HG02763 (cell line): ENCODE measurements around the gene NTSR1.

Experiments used
- ATAC-seq: cut with Tn5 transposase; IDR thresholded peaks from one replicate; pipeline ENCODE4 v1.9.1; 2021; ENCODE audit warnings: mild to moderate bottlenecking, moderate library complexity; ENCODE audit not compliant: unreplicated experiment

The NTSR1 gene

DNA sequence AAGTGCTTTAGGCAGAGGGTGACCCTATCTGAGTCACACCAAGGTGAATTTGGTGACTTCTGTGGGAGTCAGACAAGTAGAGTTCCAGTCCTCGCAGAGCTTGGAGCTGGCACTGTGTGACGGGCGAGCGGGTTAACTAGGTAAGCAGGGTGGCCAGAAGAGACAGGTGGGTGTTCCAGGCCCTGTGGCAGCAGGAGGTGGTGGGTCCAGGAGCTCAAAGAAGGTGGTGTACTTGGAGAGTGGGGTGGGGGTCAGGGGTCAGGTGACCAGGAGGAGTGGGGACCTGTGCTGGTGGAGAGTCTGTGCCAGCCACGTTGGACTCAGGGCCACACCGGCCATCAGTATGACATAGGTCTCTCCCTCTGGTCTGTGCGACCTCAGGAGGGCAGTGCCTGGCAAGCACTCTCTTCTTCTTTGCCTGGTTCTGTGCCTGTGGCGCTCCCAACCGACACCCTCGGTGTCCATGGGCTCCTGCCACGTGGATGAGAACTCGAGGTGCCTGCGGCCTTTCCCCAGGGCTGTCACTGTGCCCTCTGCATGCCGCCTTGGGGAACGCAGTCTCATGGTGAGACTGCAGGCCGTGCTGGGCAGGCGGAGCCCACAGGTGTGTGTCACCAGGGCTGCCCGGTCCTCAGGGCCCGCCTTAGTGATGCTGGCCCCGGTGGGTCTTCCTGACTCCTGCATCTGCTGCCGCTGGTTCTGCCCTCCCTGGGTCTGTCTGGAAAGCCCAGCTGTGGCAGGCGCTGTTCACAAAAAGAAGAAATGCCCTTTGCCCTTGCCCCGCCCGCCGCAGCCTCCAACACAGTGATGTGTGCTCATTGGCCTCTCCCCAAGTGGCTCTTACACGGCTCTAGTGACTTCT lies 89.3 kb downstream of the NTSR1 start:
- ATAC-seq = no peak

DNA sequence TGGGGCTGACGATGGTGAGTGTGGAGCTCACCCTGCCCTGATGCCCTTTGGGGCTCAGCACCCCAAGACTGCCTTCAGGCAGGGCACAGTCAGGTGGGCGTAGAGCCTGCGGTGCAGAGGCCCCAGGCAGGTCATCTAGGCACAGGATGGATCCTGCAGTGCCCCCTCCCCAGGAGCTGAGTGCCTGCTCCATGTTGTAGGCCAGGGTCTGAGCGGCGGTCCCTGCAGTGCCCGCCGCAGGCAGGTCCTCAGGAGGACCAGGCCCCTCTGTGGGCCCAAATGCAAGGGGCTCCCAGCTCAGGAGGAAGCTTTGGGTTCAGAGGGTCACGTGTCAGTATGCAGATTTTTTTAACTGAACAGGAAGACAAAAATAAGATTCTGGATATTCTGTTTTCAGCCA lies 90.4 kb downstream of the NTSR1 start:
- no peak for ATAC-seq

DNA sequence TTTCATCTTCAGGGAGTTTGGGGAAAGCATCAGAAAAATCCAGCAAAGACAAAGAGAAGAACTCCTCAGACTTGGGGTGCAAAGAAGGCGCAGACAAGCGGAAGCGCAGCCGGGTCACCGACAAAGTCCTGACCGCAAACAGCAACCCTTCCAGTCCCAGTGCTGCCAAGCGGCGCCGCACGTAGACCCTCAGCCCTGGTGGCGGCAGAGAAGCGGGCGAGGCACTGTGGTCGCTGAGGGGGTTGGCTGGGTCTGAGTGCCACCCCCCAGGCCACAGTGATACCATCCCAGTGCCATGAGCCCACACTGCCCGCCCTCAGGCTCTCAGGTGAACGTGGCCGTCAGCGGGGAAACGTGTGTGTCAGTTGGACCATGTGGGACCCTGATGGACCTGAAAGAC lies 90.8 kb downstream of the NTSR1 start:
- no peak for ATAC-seq

DNA sequence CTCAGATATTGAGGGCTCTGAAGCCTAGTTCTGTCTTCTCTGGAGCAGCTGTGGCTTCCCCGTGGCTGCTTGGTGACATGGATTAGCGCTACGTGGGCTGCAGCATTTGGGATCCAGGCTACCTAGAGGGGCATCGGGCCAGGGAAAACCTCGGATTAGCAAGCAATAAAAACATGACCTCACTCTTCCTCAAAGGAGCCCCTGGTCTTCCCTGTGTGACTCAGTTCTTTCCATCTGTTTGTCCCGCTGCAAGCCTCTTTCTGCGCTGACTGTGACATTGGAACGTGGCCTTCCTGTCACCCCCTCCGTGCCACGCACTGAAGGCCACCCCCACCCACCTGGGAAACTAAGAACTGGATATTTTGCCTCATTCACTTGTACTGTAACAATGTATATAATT lies 91.2 kb downstream of the NTSR1 start:
- no peak for ATAC-seq

DNA sequence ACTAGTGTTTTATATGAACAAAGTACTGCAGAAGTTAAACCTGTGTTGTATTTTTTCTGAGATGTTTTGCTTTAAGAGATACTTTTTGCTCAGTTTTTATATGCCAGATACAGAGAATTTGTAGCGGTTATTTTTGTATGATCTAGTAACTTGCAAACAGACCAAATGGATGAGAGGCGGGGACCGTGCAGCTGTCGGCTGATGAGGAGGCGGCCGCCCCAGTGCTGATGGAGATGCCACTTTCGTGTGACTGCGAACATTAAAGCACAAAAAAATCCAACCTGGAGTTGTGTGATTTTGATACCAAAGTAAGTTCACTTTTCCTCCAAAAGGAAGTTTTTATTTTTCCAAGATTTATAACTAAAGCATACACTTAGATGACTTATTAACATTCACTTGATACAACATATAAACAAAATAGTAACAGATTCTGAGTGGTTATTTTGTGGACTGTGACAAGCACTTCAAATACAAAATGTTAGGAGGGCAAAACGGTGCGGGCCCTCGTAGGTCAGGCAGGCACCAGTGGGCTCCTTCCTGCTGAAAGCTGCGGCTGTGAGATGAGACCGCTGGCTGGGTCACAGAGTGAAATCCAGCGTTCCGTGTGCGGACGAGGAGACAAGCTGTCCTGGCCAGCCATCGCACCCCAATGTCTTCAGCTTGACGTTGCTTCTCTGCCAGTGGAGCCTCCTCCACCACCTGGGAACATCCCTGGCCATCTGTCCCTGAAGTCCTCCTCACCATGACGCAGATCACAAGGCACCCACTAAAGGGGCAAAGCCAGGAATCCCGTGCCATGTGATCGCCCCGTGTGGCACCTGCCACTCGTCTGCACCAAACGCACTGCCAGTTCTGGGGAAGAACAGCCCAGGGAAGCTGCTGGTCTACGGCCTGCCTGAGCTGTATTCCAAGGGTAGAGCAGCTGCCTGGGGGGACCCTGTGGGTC lies 92.0 kb downstream of the NTSR1 start:
- ATAC-seq = no peak

DNA sequence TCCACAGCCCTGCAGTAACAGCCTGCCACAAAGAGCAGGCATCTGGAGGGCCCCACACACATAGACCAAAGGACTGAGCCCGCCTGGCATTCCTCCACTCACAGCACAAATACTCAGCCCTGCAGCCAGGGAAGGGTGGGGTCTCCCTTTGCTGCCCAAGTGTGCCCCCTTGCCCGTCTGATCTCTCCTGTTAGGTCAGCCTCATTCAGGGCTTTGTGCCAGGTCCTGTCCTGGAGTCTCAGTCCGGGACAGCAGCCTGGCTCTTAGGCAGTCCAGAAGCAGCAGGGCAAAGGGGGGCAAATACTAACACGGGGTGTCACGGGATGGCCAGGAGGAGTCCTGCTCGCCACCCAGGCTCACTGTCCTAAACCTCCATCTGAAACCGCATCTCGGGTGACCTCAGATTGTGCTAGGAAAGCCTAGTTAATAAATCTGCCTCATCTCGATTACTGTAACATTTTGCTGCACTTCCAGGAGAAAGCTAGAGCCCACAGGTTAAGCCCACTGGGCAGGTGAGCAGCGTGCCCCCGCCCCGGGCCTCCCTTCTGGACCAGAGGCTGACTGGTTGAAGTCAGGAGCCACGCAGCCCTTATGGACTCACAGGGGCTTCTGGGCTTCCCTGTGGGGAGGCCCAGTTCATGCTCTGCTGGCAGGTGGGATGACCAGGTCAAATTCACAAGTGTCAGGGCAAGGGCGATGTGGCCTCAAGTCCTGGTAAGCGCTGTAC lies 92.8 kb downstream of the NTSR1 start:
- no peak for ATAC-seq

DNA sequence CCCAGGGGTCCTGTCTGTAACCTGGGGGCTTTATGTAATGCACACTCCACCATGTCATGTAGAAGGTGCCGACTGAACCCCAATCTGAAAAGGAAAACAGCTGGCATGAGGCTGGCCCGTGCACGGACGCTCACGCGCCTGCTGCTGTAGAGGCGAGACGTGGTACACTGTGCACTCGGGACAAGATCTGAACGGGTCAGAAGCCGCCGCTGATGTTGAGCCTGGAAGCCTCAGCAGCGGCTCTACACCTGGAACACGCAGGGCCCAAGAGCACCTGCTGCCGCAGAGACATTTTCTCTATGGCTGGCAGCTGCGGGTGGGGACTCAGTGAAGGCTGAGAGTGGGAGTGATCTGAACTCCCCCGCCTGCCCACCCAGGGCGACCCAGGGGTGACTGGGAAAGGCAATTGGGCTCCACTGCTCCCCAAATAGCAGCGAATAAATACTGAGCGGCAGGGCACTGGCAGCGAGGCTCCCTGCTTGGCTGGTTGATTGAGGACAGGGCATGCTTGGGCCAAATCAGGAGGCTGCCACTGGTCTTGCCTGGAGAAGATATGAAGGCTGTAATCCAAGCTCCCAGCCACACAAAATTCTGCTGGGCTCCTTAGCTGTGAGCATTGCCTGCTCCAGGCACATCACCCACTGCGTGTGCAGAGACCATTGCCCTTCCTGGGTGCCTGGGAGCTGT lies 93.5 kb downstream of the NTSR1 start:
- no peak for ATAC-seq

DNA sequence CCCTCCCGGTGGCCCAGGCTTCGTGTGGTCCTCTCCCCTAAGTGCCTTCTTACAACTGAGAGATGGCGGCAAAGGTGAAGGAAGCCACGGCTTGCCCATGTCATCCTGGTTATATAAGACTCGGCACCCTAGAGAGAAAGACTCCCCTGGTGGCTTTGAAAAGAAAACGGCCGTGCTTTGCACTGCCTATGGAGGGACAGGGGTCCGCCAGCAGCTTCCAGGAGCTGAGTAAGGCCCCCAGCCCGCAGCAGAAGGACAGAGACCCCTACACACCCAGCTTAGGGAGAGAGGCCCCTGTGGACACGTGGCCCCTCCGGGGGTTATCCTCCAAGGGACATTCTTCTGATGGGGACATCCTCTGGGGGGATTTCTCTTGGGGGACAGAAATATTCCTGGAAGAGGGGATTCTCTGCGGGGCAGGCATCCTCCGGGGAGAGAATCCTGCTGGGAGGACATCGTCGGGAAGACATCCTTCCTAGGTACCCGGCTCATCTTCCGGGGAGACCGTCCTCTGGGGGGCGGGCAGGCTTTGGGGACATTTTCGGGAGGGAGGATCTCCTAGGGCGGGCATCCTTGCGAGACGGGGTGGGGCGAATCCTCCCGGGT lies 95.5 kb downstream of the NTSR1 start:
- ATAC-seq = no peak

DNA sequence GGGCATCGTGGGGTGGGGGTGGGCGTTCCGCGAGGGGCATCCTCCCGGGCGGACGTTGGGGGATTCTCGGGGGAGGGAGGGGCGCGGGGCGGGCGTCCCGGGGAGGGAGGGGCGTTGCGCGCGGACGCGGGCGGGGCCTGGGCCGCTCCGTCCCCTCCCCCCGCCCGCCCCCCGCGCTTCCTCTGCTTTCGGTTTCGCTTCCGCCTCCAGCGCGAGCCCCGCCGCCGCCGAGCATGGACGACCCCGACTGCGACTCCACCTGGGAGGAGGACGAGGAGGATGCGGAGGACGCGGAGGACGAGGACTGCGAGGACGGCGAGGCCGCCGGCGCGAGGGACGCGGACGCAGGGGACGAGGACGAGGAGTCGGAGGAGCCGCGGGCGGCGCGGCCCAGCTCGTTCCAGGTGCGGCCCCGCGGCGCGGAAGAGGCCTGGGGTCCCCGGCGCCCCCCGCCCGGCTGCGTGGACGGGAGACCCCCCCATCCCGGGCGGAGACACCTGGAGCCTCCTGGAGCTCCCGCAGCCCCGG lies 96.1 kb downstream of the NTSR1 start, which contains the start of gene OGFR:
OGFR (plus strand) TSS at position 209 of the 528 bp plus-strand sequence; CDS start at position 234, 25 bp downstream.
- peak; percentile 37 for ATAC-seq

DNA sequence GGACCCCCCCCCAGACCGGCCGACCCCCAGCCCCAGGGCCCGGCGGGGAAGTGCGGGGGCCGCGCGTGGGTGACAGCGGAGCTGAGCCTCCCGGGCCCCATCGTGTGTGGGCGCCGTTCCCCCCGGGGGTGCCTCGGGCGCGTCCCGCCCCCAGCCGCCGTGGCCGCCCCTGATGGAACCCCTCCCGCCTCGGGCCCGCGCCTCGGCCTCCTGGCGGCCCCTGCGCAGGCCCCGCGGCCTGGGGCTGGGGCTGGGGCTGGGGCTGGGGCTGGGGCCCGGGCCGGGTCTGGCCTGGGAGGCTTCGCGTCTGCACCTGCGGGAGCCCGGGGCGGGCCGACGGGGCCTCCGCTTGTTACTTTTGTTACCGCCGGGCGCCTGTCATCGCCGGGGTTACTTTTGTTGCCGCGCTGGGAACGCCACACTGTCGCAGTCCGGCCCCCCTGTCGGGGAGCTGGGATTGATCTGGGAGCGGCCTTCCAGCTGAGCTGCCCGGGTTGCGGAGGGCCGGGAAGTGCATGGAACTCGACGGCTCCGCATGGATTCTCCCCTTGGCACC lies 96.6 kb downstream of the NTSR1 start:
- ATAC-seq = peak; percentile 27

DNA sequence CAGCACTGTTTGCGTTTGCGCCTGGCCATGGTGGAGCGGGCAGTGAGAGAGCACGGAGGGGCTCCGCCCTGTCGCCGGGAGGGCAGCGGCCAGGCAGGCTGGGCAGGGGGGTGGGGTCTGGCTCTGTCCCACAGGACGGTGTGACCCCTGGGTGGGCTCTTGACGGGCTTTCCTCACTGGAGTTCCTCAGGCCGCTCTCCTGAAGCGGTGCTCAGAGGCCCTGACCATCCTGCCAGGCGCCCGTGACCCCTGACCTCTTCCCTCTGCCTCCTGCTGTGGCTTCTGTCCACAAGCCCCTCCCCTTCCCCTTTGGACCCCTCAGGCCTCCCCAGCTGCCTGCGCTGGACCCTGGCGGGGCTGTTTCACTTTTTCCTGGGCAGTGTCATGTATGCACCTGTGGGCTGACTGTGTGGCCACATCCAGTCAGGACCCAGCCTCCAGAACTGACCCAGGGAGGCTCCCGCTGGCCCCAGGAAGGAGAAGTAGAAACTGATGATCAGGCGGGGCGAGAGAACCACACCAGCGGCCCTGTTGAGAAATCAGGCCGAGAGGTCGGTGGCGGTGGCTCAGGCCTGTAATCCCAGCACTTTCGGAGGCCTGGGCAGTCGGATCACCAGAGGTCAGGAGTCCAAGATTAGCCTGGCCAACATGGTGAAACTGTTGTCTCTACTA lies 97.2 kb downstream of the NTSR1 start:
- ATAC-seq = no peak

DNA sequence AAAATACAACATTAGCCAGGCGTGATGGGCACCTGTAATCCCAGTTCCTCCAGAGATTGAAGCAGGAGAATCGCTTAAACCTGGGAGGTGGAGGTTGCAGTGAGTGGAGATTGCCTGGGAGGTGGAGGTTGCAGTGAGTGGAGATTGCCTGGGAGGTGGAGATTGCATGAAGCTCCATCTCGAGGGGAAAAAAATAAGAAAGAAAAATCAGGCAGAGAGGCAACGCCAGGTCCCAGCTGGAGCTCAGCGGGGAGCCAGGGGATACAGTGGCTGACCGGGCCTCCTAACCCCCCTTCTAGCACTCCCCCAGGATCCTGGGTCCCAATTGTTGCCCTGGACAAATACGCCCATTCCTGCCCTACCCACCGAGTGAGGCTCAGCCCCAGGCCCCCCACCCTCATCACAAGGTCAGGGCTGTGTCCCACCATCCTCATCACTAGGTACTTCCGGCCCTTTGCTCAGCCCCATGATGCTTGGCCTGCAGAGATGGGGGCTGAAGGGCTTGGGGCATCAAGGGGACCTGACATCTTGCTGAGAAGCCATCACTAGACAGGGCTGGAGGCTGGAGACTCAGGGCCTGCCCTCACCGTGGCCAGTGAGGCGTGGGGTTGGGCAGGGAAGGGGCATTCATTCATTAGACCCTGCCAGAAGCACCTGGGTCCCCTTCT lies 97.9 kb downstream of the NTSR1 start:
- ATAC-seq = no peak

DNA sequence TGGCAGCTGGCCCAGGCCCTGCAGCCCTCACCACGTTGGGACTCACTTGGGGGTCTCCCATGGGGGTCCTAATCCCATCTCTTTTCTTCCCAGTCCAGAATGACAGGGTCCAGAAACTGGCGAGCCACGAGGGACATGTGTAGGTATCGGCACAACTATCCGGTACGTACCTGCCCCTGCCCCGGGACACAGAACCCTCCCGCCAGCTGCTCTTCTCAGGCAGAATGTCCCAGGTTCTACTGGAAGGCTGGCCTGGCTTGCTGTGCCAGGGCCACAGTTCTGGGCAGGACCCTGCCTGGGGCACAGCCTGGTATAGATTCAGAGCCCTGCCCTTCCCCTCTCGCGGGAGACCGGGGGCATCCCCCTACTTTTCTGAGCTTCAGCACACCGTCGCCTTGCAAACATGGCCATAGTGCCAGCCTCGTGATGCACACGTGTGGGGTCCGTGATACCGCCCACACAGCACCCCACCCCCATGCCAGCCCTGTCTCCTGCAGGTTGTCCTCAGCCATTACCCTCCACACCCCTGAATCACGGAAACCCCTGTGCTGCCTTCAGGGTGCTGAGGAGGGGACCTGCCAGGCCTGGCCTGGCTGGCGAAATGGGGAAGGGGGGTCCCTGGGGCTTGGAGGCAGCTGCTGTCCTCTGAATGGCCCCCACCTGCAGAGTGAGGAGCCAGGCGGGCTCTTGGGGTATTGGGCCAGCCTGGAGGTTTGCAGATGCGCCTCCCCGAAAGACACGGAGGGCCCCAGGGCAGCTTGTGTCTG lies 99.0 kb downstream of the NTSR1 start:
- ATAC-seq = no peak

DNA sequence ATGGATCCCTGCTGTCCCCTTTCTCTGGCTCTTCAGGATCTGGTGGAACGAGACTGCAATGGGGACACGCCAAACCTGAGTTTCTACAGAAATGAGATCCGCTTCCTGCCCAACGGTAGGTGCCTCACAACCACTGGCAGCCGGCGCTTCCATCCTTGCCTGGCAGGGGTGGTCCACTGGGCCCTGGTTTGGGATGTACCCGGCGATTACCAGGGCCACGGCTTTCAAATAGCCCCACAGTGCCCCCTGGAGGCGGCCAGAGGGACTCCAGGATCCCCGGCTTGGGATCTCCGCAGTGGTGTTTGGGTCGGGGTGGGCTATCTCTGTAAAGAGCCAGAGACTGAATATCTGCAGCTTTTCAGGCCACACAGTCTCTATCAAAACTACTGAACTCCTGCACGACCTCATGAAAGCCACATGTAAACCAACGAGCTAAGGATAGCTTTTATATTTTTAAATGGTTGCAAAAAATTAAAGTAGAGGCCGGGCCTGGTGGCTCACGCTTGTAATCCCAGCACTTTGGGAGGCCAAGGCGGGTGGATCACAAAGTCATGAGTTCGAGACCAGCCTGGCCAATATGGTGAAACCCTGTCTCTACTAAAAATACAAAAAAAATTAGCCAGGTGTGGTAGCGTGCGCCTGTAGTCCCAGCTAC lies 99.7 kb downstream of the NTSR1 start:
- no peak for ATAC-seq

DNA sequence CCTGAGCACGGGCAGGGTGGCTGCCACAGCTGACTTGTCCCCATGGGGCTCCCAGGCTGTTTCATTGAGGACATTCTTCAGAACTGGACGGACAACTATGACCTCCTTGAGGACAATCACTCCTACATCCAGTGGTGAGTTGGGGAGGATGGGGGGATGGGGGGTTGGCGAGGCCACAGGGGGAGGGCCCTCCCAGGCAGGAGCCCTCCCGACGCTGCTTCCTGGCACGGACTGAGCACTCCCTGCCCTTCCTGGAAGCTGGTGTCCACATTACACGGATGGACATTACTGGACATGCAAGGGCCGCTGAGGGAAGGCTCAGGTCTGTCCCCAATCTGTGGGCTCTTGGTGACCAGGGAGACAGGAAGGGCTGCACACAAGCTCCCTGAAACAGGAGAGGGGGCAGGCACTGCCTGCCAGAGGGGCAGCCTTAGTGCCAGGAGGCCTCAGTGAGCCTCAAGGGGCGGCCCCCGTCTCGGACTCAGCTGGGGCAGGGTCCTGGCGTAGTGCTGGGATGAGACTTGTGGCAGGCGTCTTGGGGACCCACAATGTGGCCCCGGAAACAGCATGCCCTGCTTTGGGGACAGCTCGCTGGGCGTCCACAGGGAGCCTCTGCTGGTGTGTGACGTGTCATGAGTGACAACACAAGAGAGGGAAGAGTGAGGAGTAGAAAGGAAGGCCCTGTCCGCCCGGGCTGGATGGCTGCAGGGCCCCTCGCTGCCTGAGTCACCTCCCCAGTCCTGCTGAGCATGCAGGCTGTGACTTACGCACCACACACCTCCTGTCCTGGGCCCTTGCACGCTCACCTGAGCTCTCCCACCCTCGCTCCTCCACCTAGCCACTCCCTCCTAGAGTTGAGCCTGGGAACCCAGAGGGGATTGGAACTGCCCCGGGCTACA lies 101.1 kb downstream of the NTSR1 start:
- ATAC-seq = no peak

DNA sequence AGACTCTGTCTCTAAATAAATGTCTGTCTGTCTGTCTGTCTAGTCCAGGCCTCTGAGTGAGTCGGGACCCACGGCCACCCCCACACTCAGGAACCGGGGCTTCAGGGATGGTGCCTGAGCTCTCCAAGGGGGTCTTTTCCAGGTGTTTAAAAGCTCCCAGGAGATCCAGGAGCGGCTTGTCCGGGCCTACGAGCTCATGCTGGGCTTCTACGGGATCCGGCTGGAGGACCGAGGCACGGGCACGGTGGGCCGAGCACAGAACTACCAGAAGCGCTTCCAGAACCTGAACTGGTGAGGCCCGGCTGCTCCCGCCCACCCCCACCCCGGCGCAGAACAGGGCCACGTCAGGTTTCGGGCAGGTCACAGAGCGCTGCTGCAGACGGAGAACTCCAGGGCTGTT lies 102.7 kb downstream of the NTSR1 start:
- ATAC-seq = no peak
